OCI-LY3 (cell line): ENCODE data around the gene PRDX5.

ENCODE experiments used
- EZH2phosphoT487 ChIP-seq: fragments of 200-600 bp; shearing (Covaris generic); IDR thresholded peaks from 2 replicates; pipeline ENCODE4 v1.6.1; 2018; ENCODE audit warnings: antibody characterized with exemption, mixed run types, low read depth
- TF ChIP-seq, protein P1 (sequence below): fragments of 200-600, 300-600 bp; sonication (generic); IDR thresholded peaks from 2 replicates; pipeline ENCODE4 v1.5.1; 2014; ENCODE audit warnings: antibody characterized with exemption, low read length, low read depth

DNA sequence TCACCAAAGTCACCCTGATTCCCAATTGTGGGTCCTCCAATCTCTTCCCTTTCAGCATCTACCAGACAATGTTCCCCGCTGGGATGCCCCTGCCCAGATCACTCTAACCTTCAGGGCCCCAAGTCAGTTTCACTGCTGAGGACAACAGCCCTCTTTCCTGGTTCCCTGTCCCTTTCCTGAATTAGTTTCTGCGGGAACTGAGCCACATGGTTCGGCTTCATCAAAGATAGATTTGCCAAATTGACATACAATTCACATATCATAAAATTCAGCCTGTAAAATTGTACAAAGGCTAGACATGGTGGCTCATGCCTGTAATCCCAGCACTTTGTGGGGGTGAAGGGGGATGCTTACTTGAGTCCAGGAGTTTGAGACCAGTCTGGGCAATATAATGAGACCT is 10.1 kb downstream of the PRDX5 start:
- TF ChIP-seq, protein P1, sequence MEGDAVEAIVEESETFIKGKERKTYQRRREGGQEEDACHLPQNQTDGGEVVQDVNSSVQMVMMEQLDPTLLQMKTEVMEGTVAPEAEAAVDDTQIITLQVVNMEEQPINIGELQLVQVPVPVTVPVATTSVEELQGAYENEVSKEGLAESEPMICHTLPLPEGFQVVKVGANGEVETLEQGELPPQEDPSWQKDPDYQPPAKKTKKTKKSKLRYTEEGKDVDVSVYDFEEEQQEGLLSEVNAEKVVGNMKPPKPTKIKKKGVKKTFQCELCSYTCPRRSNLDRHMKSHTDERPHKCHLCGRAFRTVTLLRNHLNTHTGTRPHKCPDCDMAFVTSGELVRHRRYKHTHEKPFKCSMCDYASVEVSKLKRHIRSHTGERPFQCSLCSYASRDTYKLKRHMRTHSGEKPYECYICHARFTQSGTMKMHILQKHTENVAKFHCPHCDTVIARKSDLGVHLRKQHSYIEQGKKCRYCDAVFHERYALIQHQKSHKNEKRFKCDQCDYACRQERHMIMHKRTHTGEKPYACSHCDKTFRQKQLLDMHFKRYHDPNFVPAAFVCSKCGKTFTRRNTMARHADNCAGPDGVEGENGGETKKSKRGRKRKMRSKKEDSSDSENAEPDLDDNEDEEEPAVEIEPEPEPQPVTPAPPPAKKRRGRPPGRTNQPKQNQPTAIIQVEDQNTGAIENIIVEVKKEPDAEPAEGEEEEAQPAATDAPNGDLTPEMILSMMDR: no peak
- no peak for TF ChIP-seq EZH2phosphoT487
